Left renal cortex interstitium (tissue), 4 donors: Measurements from ENCODE around the gene NR3C2. TPM values are rescaled to one million over a fixed set of nuclear protein-coding genes. Genes with fewer than 3 reads are reported as not detected.

Source experiments
- DNase-seq, 4 donors: peaks; one replicate each; pipeline ENCODE4 v3.0.0-alpha.2; 2013; ENCODE audit warnings: low read depth in 4 of 4, low spot score in 2 of 4, missing footprints in 1 of 4
- polyA plus RNA-seq, 4 donors: library from polyadenylated mRNA; unstranded; fragments of 120-200 nt; gene quantifications; one replicate each; pipeline ENCODE4 v1.2.1, GENCODE V29; 2013; ENCODE audit not compliant: insufficient read length in 4 of 4

Gene NR3C2
- polyA plus RNA-seq, 4 donors, result 14.0 to 20.0 (median 16.0) TPM

DNA sequence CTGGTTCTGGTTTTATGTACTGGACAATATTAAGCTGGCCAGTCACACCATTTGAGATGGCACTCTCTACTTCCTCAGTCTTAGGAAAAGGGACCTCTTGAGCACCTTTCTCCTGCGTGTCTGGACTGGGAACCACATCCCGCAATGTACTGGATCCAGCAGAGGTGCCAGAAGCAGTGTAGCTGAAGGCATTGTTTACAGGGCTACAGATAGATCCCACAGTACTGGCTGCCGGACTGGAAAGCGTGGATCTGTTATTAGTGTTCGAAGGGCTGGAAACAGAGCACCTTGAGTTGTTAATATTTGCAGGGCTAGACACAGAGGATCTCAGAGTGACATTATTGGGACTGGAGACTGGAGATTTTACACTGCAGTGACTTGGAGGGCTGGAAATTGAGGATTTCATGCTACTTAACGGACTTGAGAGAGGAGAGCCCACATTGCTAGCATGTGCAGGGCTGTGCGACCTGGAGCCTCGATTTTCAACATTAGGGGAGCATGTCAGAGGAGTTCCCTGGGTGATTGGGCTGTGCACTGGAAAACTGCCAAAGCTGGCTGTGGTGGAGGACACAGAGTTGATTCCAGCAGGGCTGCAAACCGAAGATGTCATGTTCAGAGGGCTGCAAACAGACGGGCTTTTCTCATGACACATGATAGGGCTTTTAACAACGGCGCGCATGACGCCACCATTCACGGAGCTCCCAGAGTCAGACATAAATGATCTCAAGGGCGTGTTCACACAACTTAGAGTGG is 6.4 kb downstream of the NR3C2 start:
- no peak for DNase-seq

DNA sequence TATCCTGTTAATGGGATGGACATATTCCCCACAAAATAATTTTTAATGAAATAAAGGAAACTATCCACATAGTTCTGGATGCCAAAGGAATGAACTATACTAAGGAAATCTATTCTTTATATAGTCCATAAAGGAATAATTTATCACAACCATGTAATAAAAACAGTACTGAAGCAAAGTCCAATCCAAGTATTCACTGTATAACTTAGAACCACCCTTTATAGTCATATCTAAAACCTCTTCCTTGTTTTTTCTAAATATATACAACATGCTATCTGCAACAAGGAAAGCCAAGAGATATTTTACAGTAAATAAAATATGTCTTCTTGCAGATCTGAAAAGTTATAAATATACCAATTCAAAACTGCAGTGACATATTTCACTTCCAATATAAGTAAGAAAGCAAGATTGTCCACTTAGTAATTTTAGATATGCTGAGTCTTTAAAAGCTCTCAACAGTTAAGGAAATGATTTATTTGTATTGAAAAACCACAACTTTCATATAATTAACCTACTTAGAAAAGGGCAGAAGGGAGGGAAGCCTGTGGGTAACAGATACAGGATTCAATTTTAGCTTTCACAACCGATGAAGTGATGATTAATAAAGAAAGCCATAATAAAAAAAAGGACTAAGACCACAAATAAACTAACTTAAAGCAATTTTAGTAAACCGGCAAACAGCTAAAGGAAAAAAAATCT is 8.0 kb downstream of the NR3C2 start:
- no peak for DNase-seq

DNA sequence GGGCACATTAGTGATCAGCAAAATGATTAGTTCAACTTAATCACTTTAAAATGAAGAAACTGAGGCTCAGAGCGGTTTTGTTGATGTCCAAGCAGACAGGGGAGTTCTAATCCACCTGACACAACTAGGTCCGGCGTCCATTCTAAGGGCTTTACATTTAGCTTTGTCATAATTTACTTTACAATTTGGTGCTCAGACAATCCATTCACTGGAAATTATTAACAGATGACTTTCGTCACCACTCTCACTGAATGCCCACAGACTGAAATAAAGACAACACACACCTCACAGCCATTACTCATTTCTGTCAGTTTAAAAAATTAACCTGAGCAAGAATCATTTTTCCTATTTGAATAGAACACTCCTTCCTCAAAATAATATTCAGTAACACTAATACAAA is 10.8 kb downstream of the NR3C2 start:
- no peak for DNase-seq

DNA sequence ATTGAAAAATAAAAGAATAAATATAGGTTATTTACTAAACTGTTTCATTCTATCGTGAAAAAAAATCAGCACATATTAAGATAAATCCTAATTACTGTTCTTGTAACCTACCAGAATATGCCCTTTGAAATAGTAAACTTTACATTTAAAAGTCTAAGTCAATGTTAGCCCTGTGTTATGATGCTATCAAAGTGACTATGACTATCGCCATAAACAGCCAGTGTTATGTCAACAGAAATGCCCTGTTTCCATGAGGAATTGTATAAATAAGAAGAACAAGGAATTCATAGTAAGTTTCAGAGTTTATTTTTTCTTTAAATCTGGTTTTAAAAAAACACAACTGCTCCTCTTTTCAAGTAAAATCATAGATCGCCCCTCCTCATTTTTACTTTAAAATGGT is 11.4 kb downstream of the NR3C2 start:
- no peak for DNase-seq

DNA sequence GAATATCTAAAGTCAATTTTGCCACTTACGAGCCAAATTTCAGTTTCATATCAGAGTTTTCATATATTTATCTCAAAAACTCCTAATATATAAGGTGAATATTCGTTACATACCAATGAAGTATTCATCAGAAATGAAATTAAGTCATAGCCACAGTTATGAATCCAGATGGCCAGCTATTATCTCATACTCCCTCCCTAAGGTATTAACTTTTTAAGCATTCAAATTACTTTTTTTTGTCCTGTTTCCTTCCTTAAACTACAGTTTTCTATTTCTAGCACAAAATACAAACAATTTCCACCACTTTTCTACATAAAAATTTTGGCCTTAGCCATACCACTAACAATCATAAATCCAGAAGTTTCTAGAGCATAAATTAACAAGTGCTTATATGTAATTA is 13.0 kb downstream of the NR3C2 start:
- DNase-seq, result no peak

DNA sequence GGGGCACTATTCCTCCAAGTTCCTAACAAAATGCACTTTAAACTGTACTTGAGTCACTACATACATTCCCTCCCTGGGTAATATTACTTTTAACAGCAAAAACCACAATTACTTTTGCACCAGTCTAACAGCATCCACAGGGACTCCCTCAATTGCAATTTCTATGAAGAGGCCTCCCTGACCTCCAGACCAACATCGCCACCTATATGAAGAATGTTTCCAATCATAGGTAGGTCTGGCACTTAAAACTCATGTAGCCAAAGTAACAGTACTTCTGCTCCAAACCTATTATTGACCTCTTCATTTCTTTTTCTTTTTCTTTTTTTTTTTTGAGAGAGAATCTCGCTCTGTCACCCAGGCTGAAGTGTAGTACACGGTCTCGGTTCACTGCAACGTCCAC is 15.6 kb downstream of the NR3C2 start:
- DNase-seq, result no peak

DNA sequence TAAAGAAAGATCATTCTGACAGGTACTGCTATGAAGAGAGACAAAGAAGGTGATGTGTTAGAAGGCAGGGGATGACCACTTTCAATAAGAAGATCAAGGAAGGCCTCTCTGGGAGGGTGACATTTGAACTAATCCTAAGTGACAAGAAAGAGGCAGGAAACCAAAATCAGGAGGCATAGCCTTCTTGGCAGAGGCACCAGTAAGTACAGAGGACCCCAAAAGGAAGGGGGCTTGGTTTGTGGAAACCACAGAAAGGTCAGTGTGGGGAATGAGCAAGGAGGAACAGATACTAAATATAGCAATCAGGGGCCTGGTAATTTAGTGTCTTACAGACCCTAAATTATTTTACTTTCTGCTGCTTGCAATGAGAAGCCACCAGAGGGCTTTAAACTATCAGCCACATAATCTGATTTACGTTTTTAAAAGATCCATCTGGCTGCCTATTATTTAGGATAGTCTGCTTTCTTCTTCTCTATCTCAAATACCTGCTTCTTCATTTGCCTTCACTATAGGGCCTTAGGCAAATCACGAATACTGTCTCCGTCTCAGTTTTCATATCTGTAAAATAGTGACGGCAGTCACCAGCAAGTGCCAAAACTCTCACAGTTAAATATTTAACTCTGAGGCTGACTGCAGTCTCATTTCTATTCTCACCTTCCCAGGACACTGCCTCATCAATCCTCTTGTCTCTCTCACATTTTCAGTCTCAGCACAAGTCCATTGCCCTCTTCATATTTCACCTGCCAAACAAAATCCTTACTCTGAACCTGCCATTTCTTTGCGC is 16.7 kb downstream of the NR3C2 start:
- DNase-seq, result no peak

DNA sequence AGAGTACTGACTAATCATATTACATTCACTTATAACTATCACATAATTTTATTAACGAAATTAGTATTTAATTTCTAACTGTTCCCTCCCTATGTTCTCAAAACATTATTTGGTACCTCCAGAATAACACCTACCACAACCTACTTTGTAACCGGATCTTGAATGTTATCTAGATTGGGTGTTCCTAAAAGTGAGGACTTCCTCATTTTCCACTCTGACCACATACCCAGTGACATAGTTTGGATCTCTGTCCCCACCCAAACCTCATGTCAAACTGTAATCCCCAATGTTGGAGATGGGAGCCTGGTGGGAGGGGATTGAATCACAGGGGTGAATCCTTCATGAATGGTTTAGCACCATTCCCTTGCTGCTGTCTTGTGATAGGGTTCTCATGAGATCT is 21.8 kb downstream of the NR3C2 start:
- no peak for DNase-seq

DNA sequence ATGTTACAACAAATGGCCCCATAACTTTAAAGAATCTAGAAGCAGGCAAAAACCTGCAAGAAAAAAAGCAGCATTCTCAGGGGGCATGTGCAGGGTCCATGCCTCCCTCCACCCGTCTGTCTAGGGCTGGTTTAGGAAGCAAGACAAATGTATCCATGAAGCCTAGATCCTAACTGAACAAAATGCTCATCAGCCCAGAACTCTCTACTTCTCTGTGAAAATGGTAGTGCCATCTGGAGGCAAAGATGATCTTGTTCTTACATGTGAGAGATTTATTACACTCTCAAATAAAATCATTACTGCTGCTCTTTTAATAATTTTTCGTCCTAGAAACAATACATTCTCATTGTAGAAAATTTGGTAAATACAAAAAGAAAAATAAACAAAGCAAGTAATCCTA is 26.7 kb downstream of the NR3C2 start:
- no peak for DNase-seq

DNA sequence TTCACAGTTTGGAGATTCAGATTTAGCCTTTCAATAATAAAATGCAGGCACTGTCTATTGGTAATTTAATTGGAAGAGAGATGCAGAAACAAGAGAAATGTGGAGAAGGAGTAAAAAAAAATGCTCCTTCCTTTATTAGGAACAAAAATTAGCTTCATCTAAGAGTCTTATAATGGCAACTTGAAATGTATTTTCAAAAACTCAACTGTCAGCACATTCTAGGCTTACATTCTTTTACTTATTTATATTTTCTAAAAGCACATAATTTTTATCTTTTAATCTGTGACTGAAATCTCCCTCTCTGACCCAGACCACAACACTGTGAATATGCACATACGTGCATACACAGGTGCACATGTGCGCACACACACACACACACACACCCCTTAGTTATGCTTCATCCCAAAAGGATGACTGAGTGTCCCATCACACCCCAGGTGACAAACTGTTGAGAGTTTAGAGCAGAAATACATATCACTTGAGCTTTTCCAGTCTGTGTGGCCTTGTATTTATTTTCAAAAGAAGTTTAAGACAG is 29.7 kb downstream of the NR3C2 start:
- DNase-seq, result no peak

DNA sequence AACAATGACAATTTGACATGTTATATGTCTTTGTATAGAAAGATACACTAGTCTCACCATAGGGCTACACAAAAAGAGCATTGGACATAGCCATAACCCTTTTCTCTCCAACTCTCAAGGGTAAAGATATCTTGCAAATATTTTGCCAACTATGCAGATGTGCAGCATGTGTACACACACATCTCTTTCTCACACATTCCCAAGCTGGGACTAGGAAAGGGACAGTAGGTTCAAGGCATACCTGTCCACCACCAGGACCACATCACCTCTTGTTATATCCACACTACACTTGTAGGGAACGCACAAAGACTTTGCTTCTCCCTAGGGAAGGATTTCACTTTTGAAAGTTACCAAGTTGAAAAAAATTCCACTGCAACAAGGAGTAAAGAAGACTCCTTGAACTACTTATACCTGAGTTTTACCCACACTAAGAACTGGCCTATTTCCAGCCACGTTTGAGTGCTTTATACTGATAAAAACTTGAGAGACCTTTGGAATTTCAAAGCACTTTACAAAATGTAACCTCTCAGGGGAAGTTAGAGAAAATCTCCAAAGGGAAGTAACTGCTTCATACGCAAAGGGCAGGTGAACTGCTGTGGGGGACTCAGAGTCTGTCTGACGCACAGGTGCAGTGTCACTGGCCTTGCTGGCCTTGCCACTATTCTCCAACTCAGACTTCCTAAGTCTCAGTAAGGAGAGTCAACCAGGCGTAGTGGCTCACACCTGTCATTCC is 36.9 kb downstream of the NR3C2 start:
- DNase-seq, result no peak

DNA sequence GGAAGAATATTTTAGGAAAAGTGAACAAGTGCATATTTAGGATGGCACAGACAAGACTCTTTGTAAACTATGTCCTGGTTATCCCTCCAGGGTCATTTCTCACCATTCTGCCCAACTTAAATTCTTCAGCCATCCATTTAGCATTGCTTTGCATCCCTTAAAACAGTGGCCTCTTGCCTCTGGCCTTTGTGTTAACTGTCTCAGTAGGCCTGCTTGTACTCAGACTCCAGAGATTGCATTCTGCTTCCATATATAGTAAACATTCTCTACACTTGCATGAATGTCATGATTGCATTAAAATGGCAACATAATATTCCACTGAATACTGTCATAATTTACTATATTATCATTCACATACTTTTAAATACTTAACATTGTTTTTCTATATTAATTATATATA is 43.2 kb downstream of the NR3C2 start:
- DNase-seq, result no peak

DNA sequence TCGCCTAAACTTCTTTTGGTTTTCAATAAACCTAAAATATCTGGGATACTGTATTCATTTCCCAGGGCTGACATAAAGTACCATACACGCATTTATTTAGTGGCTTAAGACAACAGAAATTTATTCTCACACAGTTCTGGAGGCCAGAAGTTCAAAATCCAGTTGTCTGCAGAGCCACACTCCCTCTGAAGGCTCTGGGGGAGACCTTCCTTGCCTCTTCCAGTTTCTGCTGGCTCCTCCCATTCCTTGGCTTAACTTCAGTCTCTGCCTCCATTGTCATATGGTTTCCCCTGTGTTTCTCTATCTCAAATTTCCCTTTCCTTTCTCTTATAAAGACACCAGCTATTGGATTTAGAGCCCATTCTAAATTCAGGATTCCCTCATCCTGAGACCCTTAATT is 44.4 kb downstream of the NR3C2 start:
- no peak for DNase-seq

DNA sequence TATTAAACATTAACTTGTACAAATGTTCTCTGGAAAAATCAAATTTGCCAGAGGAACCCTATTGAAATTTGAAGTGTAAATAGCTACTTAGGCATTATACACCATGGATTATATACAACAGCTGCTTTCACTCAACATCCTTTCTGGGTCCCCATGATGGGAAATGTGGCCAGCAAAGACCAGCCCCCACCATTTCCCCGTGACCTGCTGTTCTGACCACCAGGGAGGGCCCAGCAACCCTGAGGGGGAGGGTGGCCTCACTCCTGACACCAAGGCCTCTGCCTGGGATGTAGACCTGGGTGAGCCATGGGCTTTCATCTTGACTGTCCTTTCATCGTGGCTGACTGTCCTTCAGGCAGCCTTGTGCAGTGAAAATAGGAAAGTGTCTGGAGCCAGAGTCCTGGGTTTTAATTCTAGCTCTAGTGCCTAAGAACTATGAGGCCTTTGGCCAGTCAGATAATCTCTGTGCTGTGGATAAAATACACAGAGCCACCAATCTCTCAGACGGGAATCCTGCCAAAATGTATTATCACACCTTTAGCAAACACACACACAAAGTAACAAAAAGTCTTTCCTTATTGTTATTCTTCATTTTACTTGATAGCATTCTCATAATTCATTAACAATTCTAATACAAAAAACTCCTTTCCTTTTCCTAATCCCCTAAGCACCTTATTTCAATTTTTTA is 45.1 kb downstream of the NR3C2 start:
- peak in 1 of 4 donors; percentile 41 for DNase-seq

DNA sequence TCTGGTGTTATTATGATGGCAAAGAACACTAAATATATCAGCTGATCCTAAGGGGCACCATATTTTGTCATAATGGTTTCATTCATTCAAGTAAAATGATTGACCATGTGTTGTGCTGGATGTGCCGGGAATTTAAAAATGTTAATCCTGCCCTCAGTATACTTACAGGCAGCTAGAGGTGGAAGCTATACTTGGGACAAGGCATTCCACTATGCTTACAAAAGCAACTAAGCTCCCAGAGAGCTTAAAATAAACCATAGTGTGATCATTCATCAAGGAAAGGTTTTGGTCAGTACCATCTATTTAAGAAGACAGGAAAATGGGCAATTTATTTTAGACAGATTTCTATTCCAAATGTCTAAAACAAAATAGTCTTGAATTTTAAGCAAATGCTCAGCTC is 46.4 kb downstream of the NR3C2 start:
- no peak for DNase-seq

DNA sequence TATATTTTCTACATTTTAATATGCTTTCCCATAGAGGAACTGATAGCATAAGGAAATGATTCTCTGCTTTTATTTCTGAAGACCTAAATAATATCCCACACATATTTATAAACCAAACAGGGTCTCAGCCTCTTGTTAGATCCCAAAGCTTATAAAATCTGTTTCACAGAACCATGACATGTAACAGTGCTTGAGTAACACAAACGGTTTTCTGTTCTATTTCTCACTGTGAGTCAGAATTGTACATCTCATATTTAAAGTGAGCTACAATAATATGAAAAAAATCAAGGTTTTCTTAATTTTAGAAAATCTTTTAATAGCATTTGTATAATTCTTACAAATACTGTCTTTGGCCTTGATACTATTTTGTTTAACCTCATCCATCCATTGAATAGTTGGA is 51.2 kb downstream of the NR3C2 start:
- no peak for DNase-seq

DNA sequence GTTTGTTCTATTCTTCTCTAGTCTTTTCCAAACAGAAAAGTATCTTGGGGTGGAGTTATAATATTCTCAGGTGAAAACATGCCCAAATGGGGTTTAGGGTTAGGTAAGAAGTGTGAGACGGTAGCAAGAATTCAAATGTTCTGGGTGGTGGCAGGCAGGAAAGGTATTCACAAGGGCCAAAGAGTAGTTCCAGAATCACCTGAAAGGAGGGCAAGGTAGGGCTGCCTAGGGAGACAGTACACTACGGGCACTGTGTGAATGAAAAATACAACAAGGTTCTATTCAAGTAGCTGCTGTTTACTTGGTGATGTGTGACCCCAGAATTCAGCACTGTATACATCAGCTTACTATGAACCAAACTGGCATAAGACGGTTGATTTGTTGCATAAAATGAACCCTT is 51.9 kb downstream of the NR3C2 start:
- DNase-seq, result no peak

DNA sequence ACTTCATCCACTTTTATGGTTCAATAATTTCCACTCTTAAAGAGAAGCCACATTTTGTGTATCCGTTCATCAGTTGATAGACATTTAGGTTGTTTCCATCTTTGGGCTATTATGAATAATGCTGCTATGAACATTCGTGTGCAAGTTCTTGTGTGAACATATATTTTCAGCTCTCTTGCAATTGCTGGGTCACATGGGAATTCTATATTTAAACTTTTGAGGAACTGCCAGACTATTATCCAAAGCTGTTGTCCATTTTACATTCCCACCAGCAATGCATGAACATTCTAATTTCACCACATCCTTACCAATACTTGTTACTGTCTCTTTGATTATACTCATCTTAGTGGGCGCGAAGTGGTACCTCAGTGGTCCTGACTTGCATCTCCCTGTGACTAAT is 61.9 kb downstream of the NR3C2 start:
- DNase-seq, result no peak

DNA sequence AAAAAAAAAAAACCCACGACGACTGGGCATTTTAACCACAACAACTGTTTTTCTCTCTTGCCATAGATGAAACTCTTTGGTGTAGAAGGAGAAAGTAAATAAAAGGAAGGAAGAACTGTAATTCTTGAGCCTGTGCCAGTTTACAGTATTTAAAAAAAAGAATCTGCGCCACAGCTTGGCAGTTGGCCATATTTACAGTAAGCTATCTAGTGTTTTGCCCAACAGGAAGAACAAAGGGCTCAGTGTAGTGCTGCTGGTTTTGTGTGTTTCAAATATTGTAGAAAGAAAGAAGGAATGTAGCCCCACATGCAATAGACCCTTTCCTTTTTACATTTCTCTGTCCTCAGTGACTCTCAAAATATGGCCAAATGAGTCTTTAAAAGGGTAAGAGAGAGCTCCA is 66.1 kb downstream of the NR3C2 start:
- no peak for DNase-seq

DNA sequence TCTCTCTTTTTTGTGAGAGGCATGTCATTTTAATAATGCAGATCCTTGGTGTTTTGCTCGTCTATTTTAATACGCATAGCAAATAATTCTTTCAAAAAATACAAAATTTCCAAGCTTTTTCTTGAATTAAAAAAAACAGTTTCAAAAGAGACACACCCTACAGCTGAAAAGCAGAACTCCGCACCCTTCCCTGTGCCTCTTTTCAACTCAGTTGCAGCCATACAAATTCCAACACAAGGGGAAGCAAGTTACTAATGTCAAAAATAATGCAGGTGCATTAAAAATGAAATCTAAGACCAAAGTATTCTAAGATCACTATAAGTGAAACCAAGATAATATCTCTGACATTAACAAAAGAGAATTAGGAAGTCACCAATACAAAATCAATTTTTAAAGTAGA is 66.6 kb downstream of the NR3C2 start:
- DNase-seq, result no peak
